ENCODE results near the gene VWA3A.

- no peak for TF ChIP-seq CTCF (IDR thresholded peaks at IDR 0.05; ENCODE audit: low read length)
- no peak for TF ChIP-seq EZH2 (optimal IDR thresholded peaks at IDR 0.05; ENCODE audit: low read depth, low read length)
Observed at GRCh38 chr16:22120440-22120839, 28.1 kb downstream of the VWA3A start.

Data from MM.1S (cell line).